GM13976 (cell line): ENCODE data around the gene OR2T34.
"Not testable (repeated sequence)": the region's sequence is repeated elsewhere in the genome, so short reads cannot be mapped to it uniquely, and the experiment has no call there.

Experiments used
- DNase-seq: peaks from one replicate; pipeline ENCODE4 v3.0.0; 2012; ENCODE audit warnings: low spot score
- in situ Hi-C: fragments of 300-500 bp; cut with MboI; formaldehyde crosslinking; loops from one replicate; pipeline ENCODE4 v1.12.0; 2022; ENCODE audit warnings: low sequenced_read_pairs, mixed read lengths, inconsistent platforms; ENCODE audit not compliant: unreplicated experiment
- TF ChIP-seq, protein P1 (sequence below): IDR thresholded peaks from 2 replicates; pipeline ENCODE4 v1.5.1; 2012; ENCODE audit warnings: borderline replicate concordance, mild to moderate bottlenecking; ENCODE audit not compliant: insufficient read depth; ENCODE audit errors: extremely low read depth, missing control alignments, control extremely low read depth

The OR2T34 gene

DNA sequence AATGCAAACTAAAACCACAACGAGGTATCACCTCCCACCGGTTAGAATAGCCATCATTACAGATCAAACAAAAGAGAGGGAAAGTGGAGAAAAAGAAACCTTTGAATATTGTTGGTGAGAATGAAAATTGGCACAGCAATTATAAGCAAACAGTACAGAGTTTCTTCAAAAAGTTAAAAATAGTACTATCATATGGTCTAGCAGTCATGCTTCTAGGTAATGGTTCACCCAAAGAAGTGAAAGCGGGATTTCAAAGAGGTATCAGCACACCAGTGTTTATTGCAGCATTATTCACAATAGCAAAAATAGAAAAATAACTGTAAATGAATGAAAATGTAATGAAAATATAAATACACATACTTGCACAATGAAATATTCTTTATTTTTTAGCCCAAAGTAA is 14.8 kb upstream of the OR2T34 start:
- DNase-seq: no peak
- TF ChIP-seq, protein P1, sequence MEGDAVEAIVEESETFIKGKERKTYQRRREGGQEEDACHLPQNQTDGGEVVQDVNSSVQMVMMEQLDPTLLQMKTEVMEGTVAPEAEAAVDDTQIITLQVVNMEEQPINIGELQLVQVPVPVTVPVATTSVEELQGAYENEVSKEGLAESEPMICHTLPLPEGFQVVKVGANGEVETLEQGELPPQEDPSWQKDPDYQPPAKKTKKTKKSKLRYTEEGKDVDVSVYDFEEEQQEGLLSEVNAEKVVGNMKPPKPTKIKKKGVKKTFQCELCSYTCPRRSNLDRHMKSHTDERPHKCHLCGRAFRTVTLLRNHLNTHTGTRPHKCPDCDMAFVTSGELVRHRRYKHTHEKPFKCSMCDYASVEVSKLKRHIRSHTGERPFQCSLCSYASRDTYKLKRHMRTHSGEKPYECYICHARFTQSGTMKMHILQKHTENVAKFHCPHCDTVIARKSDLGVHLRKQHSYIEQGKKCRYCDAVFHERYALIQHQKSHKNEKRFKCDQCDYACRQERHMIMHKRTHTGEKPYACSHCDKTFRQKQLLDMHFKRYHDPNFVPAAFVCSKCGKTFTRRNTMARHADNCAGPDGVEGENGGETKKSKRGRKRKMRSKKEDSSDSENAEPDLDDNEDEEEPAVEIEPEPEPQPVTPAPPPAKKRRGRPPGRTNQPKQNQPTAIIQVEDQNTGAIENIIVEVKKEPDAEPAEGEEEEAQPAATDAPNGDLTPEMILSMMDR: no peak
- in situ Hi-C loops: no loop called here

DNA sequence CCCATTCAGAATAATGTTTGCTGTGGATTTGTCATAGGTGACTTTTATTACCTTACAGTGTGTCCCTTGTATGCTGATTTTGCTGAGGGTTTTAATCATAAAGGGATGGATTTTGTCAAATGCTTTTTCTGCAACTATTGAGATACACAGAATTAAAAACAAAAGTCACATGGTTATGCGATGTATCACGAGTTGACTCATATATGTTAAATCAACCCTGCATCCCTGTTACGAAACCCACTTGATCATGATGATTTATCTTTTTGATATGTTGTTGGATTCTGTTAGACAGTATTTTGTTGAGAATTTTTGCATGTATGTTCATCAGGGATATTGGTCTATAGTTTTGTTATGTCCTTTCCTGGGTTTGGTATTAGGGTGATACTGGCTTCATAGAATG is 10.7 kb upstream of the OR2T34 start:
- in situ Hi-C loops: no loop called here
- no peak for DNase-seq
- TF ChIP-seq, protein P1: no peak

DNA sequence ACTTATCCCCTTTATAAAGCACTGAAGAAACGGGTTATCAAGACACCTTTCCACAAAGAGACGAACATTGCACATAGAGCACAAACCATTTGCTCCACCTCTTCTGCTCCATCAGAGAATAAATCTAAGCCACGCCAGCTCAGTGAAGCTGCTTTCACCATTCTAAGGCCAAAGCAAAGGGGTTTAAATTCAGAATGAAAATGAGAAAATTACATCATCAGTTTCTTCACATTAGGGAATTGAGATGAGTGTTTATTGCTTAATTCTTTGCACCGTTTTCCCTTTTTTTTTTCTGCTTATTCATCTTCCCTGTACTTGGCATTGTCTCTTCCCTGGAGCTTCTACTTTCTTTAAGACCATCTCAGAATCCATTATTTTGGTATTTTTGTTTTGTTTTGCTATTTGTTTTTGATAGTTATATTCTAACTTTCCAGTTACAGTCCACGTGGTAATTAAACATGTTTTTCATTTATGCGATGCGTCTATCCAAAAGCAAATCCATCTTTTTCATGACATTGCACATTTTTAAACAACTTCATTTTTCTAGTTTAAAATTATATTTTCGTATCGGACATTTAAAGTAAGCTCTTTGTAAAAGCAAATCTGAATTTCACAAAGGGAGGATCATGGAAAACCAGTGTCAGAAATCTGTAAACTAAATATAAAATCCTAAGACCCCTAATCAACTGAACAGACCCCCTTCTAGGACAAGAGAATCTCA is 1.9 kb upstream of the OR2T34 start:
- in situ Hi-C loops: no loop called here
- TF ChIP-seq, protein P1: no peak
- no peak for DNase-seq

DNA sequence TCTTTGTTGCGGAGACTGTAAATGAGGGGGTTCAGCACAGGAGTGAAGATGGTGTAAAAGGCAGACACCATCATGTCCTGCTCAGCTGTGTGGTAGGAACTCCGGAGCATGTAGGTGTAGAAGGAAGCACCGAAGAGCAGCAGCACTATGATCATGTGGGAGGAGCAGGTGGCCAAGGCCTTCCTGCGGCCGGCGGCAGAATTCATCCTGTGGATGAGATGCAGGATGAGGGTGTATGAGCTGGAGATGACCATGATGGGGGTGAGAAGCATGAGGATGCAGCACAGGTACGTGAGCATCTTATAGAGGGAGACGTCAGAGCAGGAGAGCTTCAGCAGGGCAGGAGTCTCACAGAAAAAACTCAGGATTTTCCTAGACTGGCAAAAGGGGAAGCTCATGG is 701 bp downstream of the OR2T34 start:
- DNase-seq, in situ Hi-C loops: not testable (repeated sequence)

DNA sequence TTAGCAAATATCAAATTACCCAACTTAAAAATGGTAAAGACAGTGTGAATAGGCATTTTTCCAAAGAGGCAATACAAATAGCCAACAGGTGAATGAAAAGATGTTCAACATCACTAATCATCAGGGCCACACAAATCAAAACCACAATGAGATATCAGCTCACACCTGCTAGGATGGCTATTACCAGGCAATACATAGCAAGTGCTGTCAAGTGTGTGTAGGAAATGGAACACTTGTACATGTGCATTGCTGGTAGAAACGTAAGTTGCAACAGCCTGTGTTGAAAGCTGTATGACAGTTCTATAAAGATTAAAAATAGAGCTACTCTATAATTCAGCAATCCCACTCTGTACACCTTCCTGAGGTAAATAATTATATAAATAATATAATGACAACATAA is 2.5 kb downstream of the OR2T34 start:
- in situ Hi-C loops, DNase-seq: not testable (repeated sequence)

DNA sequence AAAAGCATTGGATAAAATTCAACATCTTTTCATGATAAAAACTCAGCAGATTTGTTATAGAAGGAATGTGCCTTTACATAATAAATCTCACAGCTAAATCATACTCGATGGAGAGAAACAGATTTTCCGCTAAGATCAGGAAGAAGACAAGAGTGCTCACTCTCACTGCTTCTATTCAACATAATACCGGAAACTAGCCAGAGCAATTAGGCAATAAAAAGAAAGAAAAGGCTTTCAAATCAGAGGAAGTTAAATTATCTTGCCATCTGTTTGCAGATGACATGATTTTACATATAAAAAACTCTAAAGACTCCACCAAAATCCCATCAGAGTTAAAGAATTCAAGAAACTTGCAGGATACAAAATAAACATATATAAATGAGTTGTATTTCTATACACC is 3.7 kb downstream of the OR2T34 start:
- in situ Hi-C loops: not testable (repeated sequence)

DNA sequence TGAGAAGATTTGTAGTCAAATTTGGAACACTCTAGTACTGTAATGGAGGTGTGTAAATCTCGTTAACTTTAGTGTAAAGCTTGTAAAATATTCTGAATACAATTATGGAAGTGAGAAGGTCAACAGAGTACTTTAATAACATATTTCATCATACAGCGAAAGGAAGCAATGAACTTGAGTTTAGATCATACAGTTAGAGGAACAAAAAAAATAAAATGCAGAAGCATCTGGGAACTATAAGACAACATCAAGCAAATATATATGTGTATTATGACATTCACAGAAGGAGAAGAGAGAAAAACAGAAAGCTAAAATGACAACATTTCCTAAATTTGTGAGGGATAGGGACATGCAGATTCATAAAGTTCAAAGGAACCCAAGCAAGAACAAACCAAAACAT is 5.5 kb downstream of the OR2T34 start:
- in situ Hi-C loops: not testable (repeated sequence)

More for the DNA sequence above, 3.7 kb downstream of the OR2T34 start:
- not testable (repeated sequence) for DNase-seq

DNA sequence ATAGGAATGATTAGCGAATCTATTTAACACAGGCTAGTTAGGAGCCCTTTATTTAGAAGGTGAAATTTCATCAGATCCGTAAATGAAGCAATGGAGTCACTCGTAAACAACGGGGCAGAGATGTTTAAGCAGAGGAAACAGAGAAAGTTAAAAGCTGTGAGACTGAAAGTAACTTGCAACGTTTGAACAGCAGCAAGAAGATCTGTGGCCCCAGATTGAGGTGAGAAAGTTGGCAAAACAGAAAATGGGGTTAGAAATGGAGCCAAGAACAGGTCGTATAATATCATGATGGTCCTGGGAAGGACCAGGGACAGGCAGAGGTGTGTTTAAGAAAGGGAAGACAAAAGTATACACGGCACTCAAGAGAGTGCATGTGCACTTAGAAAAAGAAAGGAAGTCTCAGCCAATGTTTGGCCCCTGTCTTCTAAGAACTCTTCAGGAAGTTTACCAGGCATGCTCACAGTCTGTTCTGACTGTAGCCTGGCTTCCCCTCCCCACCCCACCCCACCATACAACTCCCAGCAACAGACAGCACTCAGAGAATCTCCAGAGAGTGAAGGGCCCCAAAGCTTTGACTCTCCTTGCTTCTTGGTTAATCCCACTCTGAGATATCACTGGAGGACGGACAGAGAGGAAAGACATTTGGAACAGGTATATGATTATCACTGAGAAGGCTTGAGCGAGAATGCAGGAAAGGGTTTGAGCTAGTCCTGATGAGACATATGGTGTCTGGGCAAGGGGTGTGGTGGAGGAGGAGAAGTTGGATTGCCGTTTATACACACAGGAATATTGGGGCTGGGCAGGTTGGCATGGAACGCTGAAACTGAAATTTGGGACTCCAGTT is 8.8 kb downstream of the OR2T34 start:
- in situ Hi-C loops, DNase-seq: not testable (repeated sequence)

More for the DNA sequence above, 5.5 kb downstream of the OR2T34 start:
- not testable (repeated sequence) for DNase-seq

DNA sequence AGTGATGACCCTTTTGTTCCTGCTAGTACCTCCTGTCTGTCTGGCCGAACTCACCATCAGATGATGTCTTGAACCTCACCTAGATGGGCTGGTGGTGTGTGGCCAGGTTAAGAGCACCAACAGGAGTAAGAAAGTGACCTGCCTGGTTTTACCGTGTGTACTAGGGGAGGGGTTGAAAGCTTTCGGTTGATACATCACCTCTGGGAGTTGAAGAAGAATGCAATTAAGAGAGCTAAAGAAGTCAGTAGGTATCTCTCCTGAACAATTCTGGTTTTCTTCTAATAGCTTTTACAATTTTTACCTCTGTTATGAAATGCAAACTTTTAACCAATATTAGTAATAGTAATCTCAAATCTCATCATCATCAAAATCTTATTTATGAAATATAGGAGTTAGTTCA is 11.9 kb downstream of the OR2T34 start, which contains the start of gene OR2T29:
TSS of gene OR2T29 (minus strand) at position 101 of the 400 bp plus-strand sequence. CDS start 3,281 bp downstream, outside the sequence.
- in situ Hi-C loops, DNase-seq: not testable (repeated sequence)

DNA sequence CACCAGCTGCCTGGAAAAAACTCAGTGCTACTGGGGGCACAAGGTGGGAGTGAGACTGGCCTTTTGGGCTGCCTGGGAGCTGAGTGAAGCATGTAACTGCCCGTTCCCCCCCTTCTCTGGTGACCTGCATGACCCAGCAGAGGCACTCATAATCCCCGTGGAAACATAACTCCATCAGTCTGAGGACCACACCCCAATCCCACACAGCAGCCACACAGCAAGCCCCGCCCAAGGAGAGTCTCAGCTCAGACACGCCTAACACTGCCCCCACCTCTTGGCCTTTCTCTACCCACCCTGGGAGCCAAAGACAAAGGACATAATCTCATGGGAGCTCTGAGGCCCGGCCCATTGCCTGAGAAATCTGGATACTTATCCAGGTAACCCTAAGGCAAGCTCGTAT is 23.5 kb downstream of the OR2T34 start:
- DNase-seq, in situ Hi-C loops: not testable (repeated sequence)

DNA sequence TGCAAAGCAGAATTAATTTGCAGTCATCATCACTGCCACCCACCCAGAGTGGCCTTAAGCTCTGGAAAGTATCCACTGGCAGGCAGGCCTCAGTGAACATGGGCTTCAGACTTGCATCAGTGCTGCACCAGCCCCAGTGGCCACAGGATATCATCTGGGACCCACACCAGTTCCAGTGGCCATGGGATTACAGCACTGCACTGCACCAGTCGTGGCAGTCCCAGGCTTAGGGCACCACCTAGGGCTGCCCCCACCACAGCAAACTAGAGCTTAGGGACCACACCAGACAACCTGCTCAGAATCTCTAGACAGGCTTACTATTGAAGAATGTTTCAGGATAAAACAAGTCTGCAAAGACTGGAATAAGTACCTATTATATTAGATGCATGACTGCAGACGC is 27.2 kb downstream of the OR2T34 start:
- in situ Hi-C loops, DNase-seq: not testable (repeated sequence)

DNA sequence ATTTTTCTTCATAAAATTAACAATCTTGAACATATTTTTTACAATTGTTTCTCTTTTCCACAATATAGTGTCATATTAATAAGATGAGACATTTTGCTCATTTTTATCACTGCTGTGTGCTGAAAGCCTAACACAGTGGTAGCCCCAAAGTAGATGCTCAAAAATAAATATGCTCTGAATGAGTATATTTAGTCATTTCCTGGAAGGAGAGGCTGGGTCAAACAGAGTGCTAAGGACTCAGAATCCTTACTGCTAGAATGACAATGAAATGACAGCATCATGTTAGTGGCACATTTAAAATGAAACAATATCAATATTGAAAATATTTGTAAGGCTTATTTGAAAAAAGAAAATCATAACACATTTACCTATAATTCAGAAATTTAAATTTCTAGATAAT is 37.1 kb downstream of the OR2T34 start:
- in situ Hi-C loops: not testable (repeated sequence)

More for the DNA sequence above, 37.1 kb downstream of the OR2T34 start:
- DNase-seq: not testable (repeated sequence)
